ENCODE measurements around the gene PARM1. TPM values are rescaled to one million over a fixed set of nuclear protein-coding genes. Genes with fewer than 3 reads are reported as not detected.

Gene PARM1
- total RNA-seq, 3 donors from 2014 or later (not counting 1 experiment from before 2014, with no cell fraction given): 0.14 to 1.4 (median 0.24) TPM

DNA sequence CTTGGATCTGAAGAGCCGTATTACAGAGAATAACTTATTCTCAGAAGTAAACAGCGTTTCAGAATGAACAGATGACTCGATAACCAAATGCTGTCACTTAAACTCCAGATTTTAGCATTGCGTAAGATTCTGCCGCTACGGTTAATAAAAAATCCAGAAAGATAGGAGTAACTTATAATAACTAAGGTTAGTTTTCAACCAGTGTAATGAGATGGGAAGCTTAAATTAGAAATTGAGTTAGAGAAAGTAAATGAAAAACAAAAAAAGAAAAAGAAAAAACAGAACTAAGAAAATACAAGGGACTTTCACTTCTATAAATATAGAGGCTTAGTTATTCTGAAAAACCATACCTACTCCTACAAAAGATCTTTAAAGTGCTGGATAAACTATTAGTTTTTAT, 13.1 kb upstream of the PARM1 start:
- intact Hi-C loops (cut with micrococcal nuclease): no loop called here
- WGBS (ENCODE audit: insufficient coverage): 81% methylated on average over 5 of the region's 6 CpGs
- no peak overlapping the region for H3K4me3 Mint-ChIP-seq
- H3K27ac Mint-ChIP-seq: no peak overlapping the region
- Histone ChIP-seq H3K4me3 (ENCODE audit: low read length) (no peak overlapping the region), H3K4me1 (ENCODE audit: control insufficient read depth, insufficient read depth, low read length) (no peaks in the 10 kb centered on the region), H3K9me3 (ENCODE audit: control insufficient read depth, insufficient read depth, low read length) (no peaks in the 10 kb centered on the region), H3K27me3 (ENCODE audit: control insufficient read depth, insufficient read depth, low read length) (no peaks in the 10 kb centered on the region), H3K36me3 (ENCODE audit: control insufficient read depth, insufficient read depth, low read length) (no peaks in the 10 kb centered on the region), H3K27ac (ENCODE audit: low read length) (no peak overlapping the region)
- TF ChIP-seq, protein P1, sequence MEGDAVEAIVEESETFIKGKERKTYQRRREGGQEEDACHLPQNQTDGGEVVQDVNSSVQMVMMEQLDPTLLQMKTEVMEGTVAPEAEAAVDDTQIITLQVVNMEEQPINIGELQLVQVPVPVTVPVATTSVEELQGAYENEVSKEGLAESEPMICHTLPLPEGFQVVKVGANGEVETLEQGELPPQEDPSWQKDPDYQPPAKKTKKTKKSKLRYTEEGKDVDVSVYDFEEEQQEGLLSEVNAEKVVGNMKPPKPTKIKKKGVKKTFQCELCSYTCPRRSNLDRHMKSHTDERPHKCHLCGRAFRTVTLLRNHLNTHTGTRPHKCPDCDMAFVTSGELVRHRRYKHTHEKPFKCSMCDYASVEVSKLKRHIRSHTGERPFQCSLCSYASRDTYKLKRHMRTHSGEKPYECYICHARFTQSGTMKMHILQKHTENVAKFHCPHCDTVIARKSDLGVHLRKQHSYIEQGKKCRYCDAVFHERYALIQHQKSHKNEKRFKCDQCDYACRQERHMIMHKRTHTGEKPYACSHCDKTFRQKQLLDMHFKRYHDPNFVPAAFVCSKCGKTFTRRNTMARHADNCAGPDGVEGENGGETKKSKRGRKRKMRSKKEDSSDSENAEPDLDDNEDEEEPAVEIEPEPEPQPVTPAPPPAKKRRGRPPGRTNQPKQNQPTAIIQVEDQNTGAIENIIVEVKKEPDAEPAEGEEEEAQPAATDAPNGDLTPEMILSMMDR (IDR thresholded peaks at IDR 0.05): no peak
- H3K4me1 Mint-ChIP-seq: no peaks in the 10 kb centered on the region
- H3K9me3 Mint-ChIP-seq: peaks cover 2% of the 10 kb centered on the region in 2 donors
- no peaks in the 10 kb centered on the region for H3K36me3 Mint-ChIP-seq
- ATAC-seq: no peak
- no peak for DNase-seq
- no peaks in the 10 kb centered on the region for H3K27me3 Mint-ChIP-seq (ENCODE audit: low read depth in 2 of 2)

DNA sequence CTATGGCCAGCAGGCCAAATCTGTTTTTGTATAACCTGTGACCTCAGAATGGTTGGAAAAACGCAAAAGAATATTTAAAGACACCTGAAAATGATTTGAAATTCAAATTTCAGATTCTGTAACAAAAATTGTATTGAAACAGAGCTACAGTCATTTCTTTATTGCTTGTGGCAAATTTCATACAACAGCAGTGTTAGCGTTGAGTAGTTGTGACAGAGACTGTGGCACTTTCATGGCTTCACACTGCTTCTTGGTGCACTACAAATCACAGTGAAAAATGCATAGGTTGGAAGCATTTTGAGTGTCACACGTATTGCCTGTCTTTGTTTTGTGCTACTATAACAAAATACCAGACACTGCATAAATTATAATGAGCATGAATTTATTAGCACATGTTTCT, 12.2 kb upstream of the PARM1 start:
- DNase-seq: no peak
- ATAC-seq: no peak
- H3K27me3 Mint-ChIP-seq (ENCODE audit: low read depth in 2 of 2): no peaks in the 10 kb centered on the region
- WGBS (ENCODE audit: insufficient coverage): 66% methylated on average over 3 of the region's 3 CpGs
- no peak overlapping the region for H3K27ac ChIP-seq (ENCODE audit: low read length)
- no peak overlapping the region for H3K4me3 Mint-ChIP-seq
- intact Hi-C loops (cut with micrococcal nuclease): no loop called here
- no peaks in the 10 kb centered on the region for H3K36me3 ChIP-seq (ENCODE audit: control insufficient read depth, insufficient read depth, low read length)
- H3K4me1 Mint-ChIP-seq: no peaks in the 10 kb centered on the region
- no peak overlapping the region for H3K27ac Mint-ChIP-seq
- H3K27me3 ChIP-seq (ENCODE audit: control insufficient read depth, insufficient read depth, low read length): no peaks in the 10 kb centered on the region
- TF ChIP-seq, protein P1 (IDR thresholded peaks at IDR 0.05): no peak
- no peak overlapping the region for H3K4me3 ChIP-seq (ENCODE audit: low read length)
- H3K36me3 Mint-ChIP-seq: no peaks in the 10 kb centered on the region
- peaks cover 0 to 2% of the 10 kb centered on the region in 2 donors for H3K9me3 Mint-ChIP-seq
- H3K4me1 ChIP-seq (ENCODE audit: control insufficient read depth, insufficient read depth, low read length): no peaks in the 10 kb centered on the region
- H3K9me3 ChIP-seq (ENCODE audit: control insufficient read depth, insufficient read depth, low read length): no peaks in the 10 kb centered on the region

DNA sequence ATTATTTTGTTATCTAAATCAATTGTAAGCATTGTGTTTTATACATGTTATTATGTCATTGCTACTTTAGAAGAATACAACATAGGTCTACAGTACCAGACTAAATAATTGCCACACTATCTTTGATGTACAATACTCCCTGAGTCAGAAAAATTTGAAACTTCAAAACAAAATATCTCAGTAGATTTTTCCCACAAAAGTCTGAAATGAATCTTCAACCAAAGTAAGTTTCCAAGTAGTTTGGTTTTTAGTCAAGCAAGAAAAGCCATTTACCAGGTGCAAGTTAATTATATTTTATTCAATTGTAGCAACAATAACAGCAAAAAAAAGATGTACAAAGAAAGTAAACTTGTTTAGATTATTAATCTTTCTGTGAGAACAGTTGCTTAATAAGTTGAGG, 11.4 kb upstream of the PARM1 start:
- Histone ChIP-seq H3K4me1 (ENCODE audit: control insufficient read depth, insufficient read depth, low read length) (no peaks in the 10 kb centered on the region), H3K27ac (ENCODE audit: low read length) (no peak overlapping the region), H3K36me3 (ENCODE audit: control insufficient read depth, insufficient read depth, low read length) (no peaks in the 10 kb centered on the region), H3K27me3 (ENCODE audit: control insufficient read depth, insufficient read depth, low read length) (no peaks in the 10 kb centered on the region), H3K4me3 (ENCODE audit: low read length) (no peak overlapping the region), H3K9me3 (ENCODE audit: control insufficient read depth, insufficient read depth, low read length) (no peaks in the 10 kb centered on the region)
- no peaks in the 10 kb centered on the region for H3K4me1 Mint-ChIP-seq
- peaks cover 0 to 2% of the 10 kb centered on the region in 2 donors for H3K9me3 Mint-ChIP-seq
- no peaks in the 10 kb centered on the region for H3K27me3 Mint-ChIP-seq (ENCODE audit: low read depth in 2 of 2)
- H3K27ac Mint-ChIP-seq: no peak overlapping the region
- no peak for DNase-seq
- no peak for ATAC-seq
- intact Hi-C loops (cut with micrococcal nuclease): no loop called here
- TF ChIP-seq, protein P1 (IDR thresholded peaks at IDR 0.05): no peak
- H3K36me3 Mint-ChIP-seq: no peaks in the 10 kb centered on the region
- H3K4me3 Mint-ChIP-seq: no peak overlapping the region

- intact Hi-C loops (cut with micrococcal nuclease): no loop called here
- Histone ChIP-seq H3K4me1 (ENCODE audit: control insufficient read depth, insufficient read depth, low read length) (peaks cover 5% of the 10 kb centered on the region), H3K27me3 (ENCODE audit: control insufficient read depth, insufficient read depth, low read length) (peaks cover 2% of the 10 kb centered on the region), H3K9me3 (ENCODE audit: control insufficient read depth, insufficient read depth, low read length) (no peaks in the 10 kb centered on the region), H3K4me3 (ENCODE audit: low read length) (no peak overlapping the region), H3K27ac (ENCODE audit: low read length) (no peak overlapping the region), H3K36me3 (ENCODE audit: control insufficient read depth, insufficient read depth, low read length) (no peaks in the 10 kb centered on the region)
- DNase-seq: no peak
- WGBS (ENCODE audit: insufficient coverage): 67% methylated on average over 1 of the region's 1 CpG
- peaks cover 7% of the 10 kb centered on the region in 2 donors for H3K27me3 Mint-ChIP-seq (ENCODE audit: low read depth in 2 of 2)
- no peak for ATAC-seq
- TF ChIP-seq, protein P1 (IDR thresholded peaks at IDR 0.05): no peak
- no peak overlapping the region for H3K27ac Mint-ChIP-seq
- H3K4me3 Mint-ChIP-seq: no peak overlapping the region
- peaks cover 5% of the 10 kb centered on the region for H3K36me3 Mint-ChIP-seq
- H3K4me1 Mint-ChIP-seq: no peaks in the 10 kb centered on the region
- peaks cover 2% of the 10 kb centered on the region in 2 donors for H3K9me3 Mint-ChIP-seq
These were observed 6.9 kb upstream of the PARM1 start for GRCh38 chr4:74926007-74926406.

All from natural killer cell (primary cell).